NCI-H128 (cell line): ENCODE measurements around the gene KRIT1.

Experiments
- DNase-seq: peaks from one replicate; lab custom pipeline; 2025; ENCODE audit not compliant: unreplicated experiment; lab: John Stamatoyannopoulos, UW

The KRIT1 gene

DNA sequence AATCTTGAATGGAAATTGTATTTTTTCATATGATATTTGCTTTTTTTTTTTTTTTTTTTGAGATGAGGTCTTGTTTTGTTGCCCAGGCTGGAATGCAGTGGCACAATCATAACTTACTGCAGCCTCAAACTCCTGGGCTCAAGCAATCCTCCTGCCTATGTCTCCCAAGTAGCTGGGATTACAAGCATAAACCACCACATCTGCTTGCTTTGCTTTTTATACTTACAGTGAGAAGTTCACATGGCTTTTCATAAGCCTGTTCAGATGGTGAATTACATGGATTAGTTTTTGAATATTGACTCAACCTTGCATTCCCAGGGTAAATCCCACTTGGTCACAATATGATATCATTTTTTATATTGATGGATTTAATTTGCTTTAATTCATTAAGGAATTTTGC is 88.7 kb downstream of the KRIT1 start:
- no peak for DNase-seq

DNA sequence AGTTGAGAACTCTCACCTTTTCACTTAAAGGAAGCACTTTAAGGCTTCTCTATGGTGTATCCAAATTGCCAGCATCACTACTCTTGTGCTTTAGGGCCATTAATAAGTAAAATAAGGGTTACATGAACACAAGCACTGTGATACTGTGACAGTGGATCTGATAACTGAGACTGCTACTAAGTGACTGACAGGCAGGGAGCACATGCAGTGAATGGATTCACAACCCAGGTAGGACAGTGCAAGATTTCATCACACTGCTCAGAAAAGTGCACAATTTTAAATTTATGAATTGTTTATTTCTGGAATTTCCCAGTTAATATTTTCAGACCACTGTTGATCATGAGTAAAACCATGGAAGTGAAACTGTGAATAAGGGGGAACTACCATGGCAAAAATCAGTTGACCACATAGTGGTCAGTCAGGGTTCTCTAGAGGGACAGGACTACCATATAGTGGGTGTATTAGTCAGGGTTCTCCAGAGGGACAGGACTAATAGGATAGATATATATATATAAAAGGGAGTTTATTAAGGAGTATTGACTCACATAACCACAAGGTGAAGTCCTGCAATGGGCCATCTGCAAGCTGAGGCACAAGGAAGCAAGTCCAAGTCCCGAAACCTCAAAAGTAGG is 90.5 kb downstream of the KRIT1 start:
- DNase-seq = no peak

DNA sequence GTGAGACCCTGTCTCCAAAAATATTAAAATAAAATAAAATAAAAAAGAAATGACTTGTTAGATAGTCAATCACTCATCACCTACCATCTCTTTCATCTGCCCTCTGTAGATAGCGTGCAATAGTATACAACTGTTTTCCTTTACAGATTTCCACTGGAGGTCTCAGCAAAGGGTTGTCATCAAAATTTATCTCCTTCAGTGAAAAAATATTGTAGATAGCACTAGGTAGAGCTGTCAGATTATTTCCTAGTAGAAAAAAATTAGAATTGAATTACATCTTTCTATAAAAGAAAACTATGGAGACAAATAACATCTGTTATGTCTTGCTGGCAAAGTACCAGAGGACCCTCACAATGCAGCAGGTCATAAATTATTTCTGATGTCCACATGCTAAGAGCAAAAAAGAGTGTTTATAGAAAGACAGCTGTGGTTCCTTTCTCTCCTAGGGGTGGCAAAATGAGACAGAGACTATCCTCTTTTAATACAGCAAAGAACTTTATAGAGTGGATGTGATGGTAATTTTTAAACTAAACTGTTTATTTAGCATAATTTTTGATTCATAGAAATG is 95.2 kb downstream of the KRIT1 start:
- DNase-seq = no peak

DNA sequence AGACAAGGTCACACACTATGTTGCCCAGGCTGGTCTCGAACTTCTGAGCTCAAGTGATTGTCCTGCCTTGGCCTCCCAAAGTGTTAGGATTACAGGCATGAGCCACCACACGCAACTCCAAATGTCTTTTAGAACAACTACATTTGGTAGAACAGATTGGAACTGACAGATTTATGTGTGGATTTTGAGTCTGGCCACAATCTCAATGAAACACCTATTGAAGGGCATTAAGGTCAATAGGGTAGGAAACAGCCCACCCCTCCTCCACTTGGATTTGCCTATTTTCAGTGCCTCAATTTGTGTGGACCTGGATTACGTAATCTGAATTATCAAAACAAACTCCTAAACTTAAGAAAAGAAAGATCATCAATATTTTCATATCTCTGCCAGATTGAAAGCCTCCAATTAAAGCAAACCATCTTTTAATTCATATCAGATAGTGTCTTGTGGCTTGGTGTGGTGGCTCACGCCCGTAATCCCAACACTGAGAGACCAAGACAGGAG is 95.9 kb downstream of the KRIT1 start:
- no peak for DNase-seq
